ENCODE measurements around the gene WEE2.

DNA sequence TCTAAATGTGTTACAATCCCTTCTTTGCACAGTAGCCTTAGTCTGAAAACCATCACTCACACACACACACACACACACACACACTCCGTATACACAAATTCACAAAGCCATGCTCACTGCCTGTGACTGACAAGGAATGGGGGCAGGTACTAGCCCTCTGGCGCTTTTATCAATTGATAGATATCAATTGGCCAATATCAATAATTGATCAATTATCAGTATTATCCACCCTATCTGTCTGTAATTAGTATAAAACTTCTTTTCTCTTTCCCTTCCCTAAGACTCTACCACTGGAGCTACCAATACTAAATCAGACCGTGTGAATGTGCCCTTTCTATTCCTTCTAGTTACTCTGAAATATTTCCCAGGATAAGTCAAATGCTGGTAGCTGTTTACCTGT, 8.3 kb upstream of the WEE2 start:
- no peak for TF ChIP-seq EZH2 (IDR thresholded peaks at IDR 0.05)
- TF ChIP-seq FOXP2 (optimal IDR thresholded peaks at IDR 0.05; ENCODE audit: control extremely low read depth, extremely low read length, insufficient read depth) = no peak

Data from SK-N-MC (cell line).